Naive B cell (primary cell): ENCODE data around the gene TMCC3. TPM values are rescaled to one million over a fixed set of nuclear protein-coding genes. Genes with fewer than 3 reads are reported as not detected.

Source experiments
- ATAC-seq, 2 donors: fragments of 150-1000 bp; cut with Tn5 transposase; 2 replicates each; pipeline ENCODE4 v1.10.0; 2021; ENCODE audit warnings: low read depth in 2 of 2, mild to moderate bottlenecking in 2 of 2, moderate library complexity in 2 of 2
- DNase-seq: peaks from one replicate; pipeline ENCODE4 v3.0.0; 2022
- H3K27ac Mint-ChIP-seq, 6 donors: one replicate each; pipeline ENCODE4 v1.8.0; 2020 to 2022; ENCODE audit warnings: mild to moderate bottlenecking in 6 of 6, mixed read lengths in 6 of 6, moderate library complexity in 5 of 6, inconsistent platforms in 2 of 6
- H3K27me3 Mint-ChIP-seq, 3 donors: one replicate each; pipeline ENCODE4 v1.8.0; 2021 to 2022; ENCODE audit warnings: mixed read lengths in 3 of 3, mild to moderate bottlenecking in 1 of 3
- H3K36me3 Mint-ChIP-seq, 2 donors: one replicate each; pipeline ENCODE4 v1.8.0; 2020 to 2022; ENCODE audit warnings: mixed read lengths in 2 of 2, inconsistent platforms in 1 of 2, mild to moderate bottlenecking in 1 of 2
- H3K4me1 Mint-ChIP-seq, 3 donors: one replicate each; pipeline ENCODE4 v1.8.0; 2020 to 2022; ENCODE audit warnings: mixed read lengths in 3 of 3, inconsistent platforms in 1 of 3, mild to moderate bottlenecking in 1 of 3, moderate library complexity in 1 of 3
- H3K4me3 Mint-ChIP-seq, 8 donors: one replicate each; pipeline ENCODE4 v1.8.0; 2020 to 2022; ENCODE audit warnings: mild to moderate bottlenecking in 8 of 8, mixed read lengths in 8 of 8, moderate library complexity in 8 of 8, inconsistent platforms in 2 of 8
- H3K9me3 Mint-ChIP-seq, 7 donors: one replicate each; pipeline ENCODE4 v1.8.0; 2020 to 2022; ENCODE audit warnings: mixed read lengths in 7 of 7, mild to moderate bottlenecking in 5 of 7, inconsistent platforms in 2 of 7, moderate library complexity in 1 of 7
- polyA plus RNA-seq, 6 donors: library from polyadenylated mRNA; unstranded; fragments of 300-500 nt; fragmentation: Illumina TruSeq; gene quantifications; one replicate each; pipeline ENCODE4 v1.2.3, GENCODE V29; 2021; ENCODE audit warnings: low read depth in 6 of 6

TMCC3 gene
- polyA plus RNA-seq, 6 donors from 2014 or later: 8.4 to 21.7 (median 13.5) TPM

GRCh38 chr12:94536040-94536965, 114.1 kb downstream of the TMCC3 start:
- Mint-ChIP-seq H3K4me3 (no peak overlapping the region), H3K27me3 (peaks cover 4 to 18% (median 12%) of the 10 kb centered on the region in 3 donors), H3K36me3 (no peaks in the 10 kb centered on the region), H3K4me1 (peaks cover 5 to 6% (median 6%) of the 10 kb centered on the region in 3 donors), H3K9me3 (no peaks in the 10 kb centered on the region), H3K27ac (no peak overlapping the region)
- no peak for DNase-seq
- ATAC-seq: no peak

- Mint-ChIP-seq H3K4me3 (peak overlapping the region in 1 of 8 donors; percentile 21), H3K27me3 (peaks cover 4 to 18% (median 12%) of the 10 kb centered on the region in 3 donors), H3K27ac (peak overlapping the region in 1 of 6 donors; percentile 6), H3K4me1 (peaks cover 5 to 6% (median 6%) of the 10 kb centered on the region in 3 donors), H3K36me3 (no peaks in the 10 kb centered on the region), H3K9me3 (no peaks in the 10 kb centered on the region)
- ATAC-seq (no peak), DNase-seq (no peak)
Measured at GRCh38 chr12:94535510-94535921, 114.8 kb downstream of the TMCC3 start.

- ATAC-seq: no peak
- H3K4me1 Mint-ChIP-seq: peaks cover 5 to 6% (median 6%) of the 10 kb centered on the region in 3 donors
- H3K4me3 Mint-ChIP-seq: no peak overlapping the region
- DNase-seq: no peak
- H3K27ac Mint-ChIP-seq: peak overlapping the region in 2 of 6 donors; percentile 4 to 6
- peaks cover 4 to 18% (median 12%) of the 10 kb centered on the region in 3 donors for H3K27me3 Mint-ChIP-seq
- no peaks in the 10 kb centered on the region for H3K9me3 Mint-ChIP-seq
- H3K36me3 Mint-ChIP-seq: no peaks in the 10 kb centered on the region
Measured at GRCh38 chr12:94534774-94535509, 115.4 kb downstream of the TMCC3 start.

GRCh38 chr12:94534278-94534677, 116.1 kb downstream of the TMCC3 start:
- no peak for DNase-seq
- Mint-ChIP-seq H3K27me3 (peaks cover 4 to 19% (median 14%) of the 10 kb centered on the region in 3 donors), H3K4me1 (peaks cover 5 to 6% (median 6%) of the 10 kb centered on the region in 3 donors), H3K36me3 (no peaks in the 10 kb centered on the region), H3K27ac (no peak overlapping the region), H3K9me3 (no peaks in the 10 kb centered on the region), H3K4me3 (no peak overlapping the region)
- no peak for ATAC-seq

GRCh38 chr12:94532490-94533422, 117.6 kb downstream of the TMCC3 start:
- Mint-ChIP-seq H3K4me1 (peaks cover 5 to 6% (median 6%) of the 10 kb centered on the region in 3 donors), H3K9me3 (no peaks in the 10 kb centered on the region), H3K4me3 (no peak overlapping the region), H3K27me3 (peaks cover 4 to 24% (median 20%) of the 10 kb centered on the region in 3 donors), H3K27ac (peak overlapping the region in 1 of 6 donors; percentile 28), H3K36me3 (no peaks in the 10 kb centered on the region)
- ATAC-seq (peak; percentile 88 to 91), DNase-seq (peak; percentile 55)

- no peak for ATAC-seq
- Mint-ChIP-seq H3K4me1 (peaks cover 5 to 6% (median 6%) of the 10 kb centered on the region in 3 donors), H3K9me3 (no peaks in the 10 kb centered on the region), H3K27me3 (peaks cover 4 to 20% (median 16%) of the 10 kb centered on the region in 3 donors), H3K36me3 (no peaks in the 10 kb centered on the region), H3K4me3 (no peak overlapping the region), H3K27ac (no peak overlapping the region)
- no peak for DNase-seq
Measured at GRCh38 chr12:94531196-94531720, 119.1 kb downstream of the TMCC3 start.

GRCh38 chr12:94525951-94526350, 124.4 kb downstream of the TMCC3 start:
- no peaks in the 10 kb centered on the region for H3K36me3 Mint-ChIP-seq
- no peaks in the 10 kb centered on the region for H3K4me1 Mint-ChIP-seq
- peaks cover 0 to 8% (median 6%) of the 10 kb centered on the region in 3 donors for H3K27me3 Mint-ChIP-seq
- no peak overlapping the region for H3K4me3 Mint-ChIP-seq
- peak overlapping the region in 1 of 6 donors; percentile 6 for H3K27ac Mint-ChIP-seq
- DNase-seq: no peak
- H3K9me3 Mint-ChIP-seq: no peaks in the 10 kb centered on the region
- ATAC-seq: no peak

Other genes starting within 250 kb of the TMCC3 start
- 1 to 10 TPM; 4.0 to 7.7 (median 6.5) TPM for gene CEP83, start 190.7 kb downstream of the TMCC3 start, polyA plus RNA-seq